HCT116 (cell line): ENCODE data around the gene PRM3. TPM values are rescaled to one million over a fixed set of nuclear protein-coding genes. Genes with fewer than 3 reads are reported as not detected.

Experiments used
- ATAC-seq: fragments of 200-7000 bp; cut with Tn5 transposase; 2 replicates; pipeline ENCODE4 v1.9.1; 2020; ENCODE audit warnings: mild to moderate bottlenecking, moderate library complexity
- BruUV-seq: library from RNA; stranded (reverse); fragments of 400-500 nt; replicated peaks from 2 replicates; lab custom pipeline; 2021; lab: Mats Ljungman, UMichigan
- CTCF ChIA-PET: fragments of 300-600 bp; sonication (Branson Sonifier 250); formaldehyde crosslinking; loops from one replicate; lab custom pipeline; 2021; ENCODE audit warnings: antibody characterized with exemption; lab: Charles Lee
- POLR2A ChIA-PET: fragments of 300-600, 350-600 bp; sonication (Branson Sonifier 250); formaldehyde crosslinking; loops from one replicate; lab custom pipeline; 2021; ENCODE audit warnings: antibody characterized with exemption; lab: Charles Lee
- RAD21 ChIA-PET, 2 experiments: fragments of 300-600 bp; sonication (Branson Sonifier 250); formaldehyde crosslinking; loops; one replicate each; lab custom pipeline; 2023; ENCODE audit warnings: low total read pairs in 2 of 2; ENCODE audit not compliant: uncharacterized antibody in 2 of 2, unreplicated experiment in 2 of 2, low non-redundant PET in 1 of 2; lab: Charles Lee
- DNase-seq: peaks from one replicate; pipeline ENCODE4 v3.0.0-alpha.2; 2010; ENCODE audit warnings: low read depth, low spot score
- H2AFZ ChIP-seq: fragments of 200-600 bp; shearing (Covaris generic), sonication (generic); 2 replicates; pipeline ENCODE4 v1.6.1; 2017; ENCODE audit warnings: low read depth, mixed run types, mixed read lengths, antibody characterized with exemption, low read length; ENCODE audit not compliant: poor library complexity, severe bottlenecking
- H3K27ac ChIP-seq: 2 replicates; pipeline ENCODE4 v1.5.1; 2012; ENCODE audit warnings: low read depth, low read length
- H3K27me3 ChIP-seq: fragments of 200-600 bp; sonication (generic); 2 replicates; pipeline ENCODE4 v1.6.1; 2016; ENCODE audit warnings: mixed run types, low read length, mixed read lengths; ENCODE audit not compliant: insufficient read depth
- H3K36me3 ChIP-seq, 2 experiments: fragments of 200-500 bp in 1 of 2; fragments of 200-600 bp in 1 of 2; sonication (Bioruptor generic) in 1 of 2; sonication (generic) in 1 of 2; 2 replicates each; pipeline versions ENCODE4 v1.5.1 to v1.6.1; 2014 to 2016; ENCODE audit warnings: low read length in 2 of 2, inconsistent platforms in 1 of 2, mixed read lengths in 1 of 2, mixed run types in 1 of 2; ENCODE audit not compliant: insufficient read depth in 2 of 2, control insufficient read depth in 1 of 2
- H3K4me1 ChIP-seq, 2 experiments: fragments of 200-600 bp in 1 of 2; sonication (generic) in 1 of 2; 2 replicates each; pipeline versions ENCODE4 v1.5.1 to v1.6.1; 2012 to 2017; ENCODE audit warnings: low read length in 2 of 2, inconsistent platforms in 1 of 2, mild to moderate bottlenecking in 1 of 2, mixed read lengths in 1 of 2, mixed run types in 1 of 2, moderate library complexity in 1 of 2; ENCODE audit not compliant: insufficient read depth in 2 of 2, control insufficient read depth in 1 of 2
- H3K4me2 ChIP-seq: fragments of 200-600 bp; sonication (generic); 2 replicates; pipeline ENCODE4 v1.6.1; 2017; ENCODE audit warnings: mixed run types, low read length, mixed read lengths
- H3K4me3 ChIP-seq, 2 experiments: fragments of 200-600 bp in 1 of 2; sonication (generic) in 1 of 2; replicated peaks in 1 of 2; 2 replicates each; pipeline ENCODE4 v1.5.1; 2011 to 2016; ENCODE audit warnings: low read length in 2 of 2, control low read depth in 1 of 2, low read depth in 1 of 2, mild to moderate bottlenecking in 1 of 2, mixed read lengths in 1 of 2, mixed run types in 1 of 2
- H3K79me2 ChIP-seq: fragments of 200-600 bp; sonication (generic); 2 replicates; pipeline ENCODE4 v1.6.1; 2017; ENCODE audit warnings: mild to moderate bottlenecking, mixed run types, low read length, moderate library complexity, mixed read lengths; ENCODE audit not compliant: insufficient read depth
- H3K9ac ChIP-seq: fragments of 200-600 bp; sonication (generic); 2 replicates; pipeline ENCODE4 v1.6.1; 2016; ENCODE audit warnings: low read length, mixed read lengths
- H3K9me2 ChIP-seq: fragments of 200-600 bp; sonication (generic), shearing (Covaris generic); 2 replicates; pipeline ENCODE4 v1.6.1; 2017; ENCODE audit warnings: mixed run types, mild to moderate bottlenecking, moderate library complexity; ENCODE audit not compliant: insufficient read depth
- H3K9me3 ChIP-seq, 2 experiments: fragments of 200-500 bp in 1 of 2; fragments of 200-600 bp in 1 of 2; sonication (Bioruptor generic) in 1 of 2; sonication (generic) in 1 of 2; 2 replicates each; pipeline ENCODE4 v1.6.1; 2014 to 2017; ENCODE audit warnings: low read length in 2 of 2, mixed read lengths in 2 of 2, inconsistent platforms in 1 of 2, low read depth in 1 of 2, mild to moderate bottlenecking in 1 of 2, mixed run types in 1 of 2, moderate library complexity in 1 of 2; ENCODE audit not compliant: control insufficient read depth in 1 of 2, insufficient read depth in 1 of 2
- H4K20me1 ChIP-seq: fragments of 200-600 bp; sonication (generic), shearing (Covaris generic); 2 replicates; pipeline ENCODE4 v1.6.1; 2017; ENCODE audit warnings: mixed run types, mild to moderate bottlenecking, moderate library complexity; ENCODE audit not compliant: insufficient read depth
- CTCF ChIP-seq, 3 experiments: fragments of 200-600 bp in 1 of 3; sonication (generic) in 1 of 3; IDR thresholded peaks in 2 of 3; conservative IDR thresholded peaks in 1 of 3; 2 replicates each; pipeline ENCODE4 v1.5.1; 2012 to 2017; ENCODE audit warnings: low read depth in 2 of 3, low read length in 2 of 3, antibody characterized with exemption in 1 of 3, borderline replicate concordance in 1 of 3, control low read depth in 1 of 3, mild to moderate bottlenecking in 1 of 3, mixed read lengths in 1 of 3, mixed run types in 1 of 3, moderate library complexity in 1 of 3; ENCODE audit not compliant: insufficient read depth in 1 of 3
- intact Hi-C: fragments of 100-400 bp; cut with micrococcal nuclease; formaldehyde crosslinking; loops from 2 replicates; pipeline ENCODE4 v1.10.0; 2022
- total RNA-seq: library from RNA; stranded (reverse); gene quantifications from one replicate; pipeline ENCODE4 v1.2.1, GENCODE V29; 2021; ENCODE audit not compliant: unreplicated experiment

PRM3 gene
- total RNA-seq, 1 experiment from 2014 or later = not detected

GRCh38 chr16:11277607-11278337, 4.3 kb upstream of the PRM3 start:
- RAD21 ChIA-PET = no interaction called here

More at GRCh38 chr16:11277607-11278337, 4.3 kb upstream of the PRM3 start:
- no peak overlapping the region for H3K27ac ChIP-seq
- H3K4me2 ChIP-seq = no peak overlapping the region
- intact Hi-C loops = no loop called here
- BruUV-seq = no TSS peak
- H3K36me3 ChIP-seq = no peaks in the 10 kb centered on the region
- no peaks in the 10 kb centered on the region for H3K79me2 ChIP-seq
- CTCF ChIA-PET = no interaction called here
- TF ChIP-seq CTCF (IDR thresholded peaks at IDR 0.05 in 2 of 3, conservative IDR thresholded peaks at IDR 0.05 in 1 of 3; ENCODE audit: borderline replicate concordance in 1 of 3, insufficient read depth in 1 of 3, low read depth in 2 of 3, low read length in 2 of 3) = no peak
- no peaks in the 10 kb centered on the region for H4K20me1 ChIP-seq
- no peaks in the 10 kb centered on the region for H3K4me1 ChIP-seq
- H3K9me3 ChIP-seq = no peaks in the 10 kb centered on the region
- POLR2A ChIA-PET = no interaction called here
- no peaks in the 10 kb centered on the region for H3K9me2 ChIP-seq
- no peak overlapping the region for H3K4me3 ChIP-seq
- no peak for ATAC-seq
- H2AFZ ChIP-seq = no peak overlapping the region
- no peak overlapping the region for H3K9ac ChIP-seq
- H3K27me3 ChIP-seq = peaks cover 3% of the 10 kb centered on the region; the same call in 1 of the 2 replicates
- DNase-seq = no peak
